ENCODE data around the gene TCF19.

Gene TCF19

GRCh38 chr6:31210741-31211532 is 52.5 kb downstream of the TCF19 start:
- no peak overlapping the region for H3K4me3 ChIP-seq (ENCODE audit: severe bottlenecking)
- no peak for DNase-seq (ENCODE audit: low spot score)
- H3K27me3 ChIP-seq (ENCODE audit: insufficient read depth, poor library complexity, severe bottlenecking) = no peaks in the 10 kb centered on the region
- no peaks in the 10 kb centered on the region for H3K9me3 ChIP-seq (ENCODE audit: severe bottlenecking)
- H3K4me1 ChIP-seq (ENCODE audit: insufficient read depth, poor library complexity, severe bottlenecking) = no peaks in the 10 kb centered on the region
- no peak for TF ChIP-seq CTCF (IDR thresholded peaks at IDR 0.05; ENCODE audit: poor library complexity, severe bottlenecking)
- H3K36me3 ChIP-seq (ENCODE audit: low read depth) = no peaks in the 10 kb centered on the region
- no peak overlapping the region for H3K27ac ChIP-seq (ENCODE audit: poor library complexity, severe bottlenecking)
- no peak for ATAC-seq (ENCODE audit: low read depth)
